Mesenchymal stem cell (in vitro differentiated cells and primary cell): ENCODE data around the gene TRAF1.
A peak's percentile ranks its signal among the peaks of the same experiment; 100 is the strongest.

ENCODE experiments used
- DNase-seq: peaks from one replicate; pipeline ENCODE4 v3.0.0-alpha.2; 2013
- H2AFZ ChIP-seq: one replicate; pipeline ENCODE4 v1.6.1; 2013; ENCODE audit warnings: low read depth, mild to moderate bottlenecking, control low read depth, inconsistent platforms, low read length, moderate library complexity
- H2AK5ac ChIP-seq: 2 replicates; pipeline ENCODE4 v1.6.1; 2013; ENCODE audit warnings: low read length, moderate library complexity, mild to moderate bottlenecking, inconsistent platforms; ENCODE audit not compliant: severe bottlenecking
- H2BK120ac ChIP-seq: one replicate; pipeline ENCODE4 v1.6.1; 2013; ENCODE audit warnings: low read depth, mild to moderate bottlenecking, inconsistent platforms, low read length, moderate library complexity
- H2BK12ac ChIP-seq, 2 experiments: one replicate each; pipeline ENCODE4 v1.6.1; 2013; ENCODE audit warnings: inconsistent platforms in 2 of 2, low read length in 2 of 2, mild to moderate bottlenecking in 2 of 2, moderate library complexity in 2 of 2, control low read depth in 1 of 2
- H2BK15ac ChIP-seq: one replicate; pipeline ENCODE4 v1.6.1; 2013; ENCODE audit warnings: mild to moderate bottlenecking, low read depth, inconsistent platforms; ENCODE audit not compliant: poor library complexity, severe bottlenecking
- H2BK5ac ChIP-seq: 2 replicates; pipeline ENCODE4 v1.6.1; 2013; ENCODE audit warnings: low read depth, mild to moderate bottlenecking, low read length, control low read depth, inconsistent platforms; ENCODE audit not compliant: poor library complexity, severe bottlenecking
- H3K14ac ChIP-seq, 2 experiments: one replicate each; pipeline ENCODE4 v1.6.1; 2013; ENCODE audit warnings: inconsistent platforms in 2 of 2, low read length in 2 of 2, control low read depth in 1 of 2, mild to moderate bottlenecking in 1 of 2, moderate library complexity in 1 of 2
- H3K18ac ChIP-seq, 2 experiments: one replicate each; pipeline ENCODE4 v1.6.1; 2013; ENCODE audit warnings: inconsistent platforms in 2 of 2, low read length in 2 of 2, control low read depth in 1 of 2, low read depth in 1 of 2, mild to moderate bottlenecking in 1 of 2
- H3K23ac ChIP-seq, 2 experiments: one replicate each; pipeline ENCODE4 v1.6.1; 2013; ENCODE audit warnings: inconsistent platforms in 2 of 2, low read length in 2 of 2, mild to moderate bottlenecking in 2 of 2, moderate library complexity in 2 of 2, control low read depth in 1 of 2
- H3K27ac ChIP-seq: 2 replicates; pipeline ENCODE4 v1.5.1; 2013; ENCODE audit warnings: mild to moderate bottlenecking, moderate library complexity, low read length, control low read depth, inconsistent platforms; ENCODE audit not compliant: poor library complexity, severe bottlenecking
- H3K27me3 ChIP-seq, 2 experiments: 2 replicates each; pipeline versions ENCODE4 v1.6.1 to v1.7.0; 2013; ENCODE audit warnings: low read length in 2 of 2, mild to moderate bottlenecking in 2 of 2, moderate library complexity in 2 of 2, control low read depth in 1 of 2, inconsistent platforms in 1 of 2; ENCODE audit not compliant: control insufficient read depth in 1 of 2, insufficient read depth in 1 of 2
- H3K36me3 ChIP-seq, 2 experiments: 2 replicates each; pipeline versions ENCODE4 v1.6.1 to v1.7.0; 2013; ENCODE audit warnings: low read length in 2 of 2, control low read depth in 1 of 2, inconsistent platforms in 1 of 2, low read depth in 1 of 2, mild to moderate bottlenecking in 1 of 2; ENCODE audit not compliant: insufficient read depth in 2 of 2, control insufficient read depth in 1 of 2
- H3K4ac ChIP-seq, 2 experiments: one replicate each; pipeline ENCODE4 v1.6.1; 2013; ENCODE audit warnings: inconsistent platforms in 2 of 2, low read length in 2 of 2, mild to moderate bottlenecking in 2 of 2, moderate library complexity in 2 of 2, control low read depth in 1 of 2, low read depth in 1 of 2
- H3K4me1 ChIP-seq: 2 replicates; pipeline ENCODE4 v1.6.1; 2013; ENCODE audit warnings: low read depth, low read length, control low read depth; ENCODE audit not compliant: control insufficient read depth, insufficient read depth
- H3K4me2 ChIP-seq: 2 replicates; pipeline ENCODE4 v1.6.1; 2013; ENCODE audit warnings: low read length, mild to moderate bottlenecking, inconsistent platforms; ENCODE audit not compliant: poor library complexity, severe bottlenecking
- H3K4me3 ChIP-seq, 2 experiments: 2 replicates each; pipeline versions ENCODE4 v1.5.1 to v1.7.0; 2013; ENCODE audit warnings: low read length in 2 of 2, mild to moderate bottlenecking in 2 of 2, control low read depth in 1 of 2, low read depth in 1 of 2; ENCODE audit not compliant: insufficient read depth in 1 of 2
- H3K79me1 ChIP-seq: replicated peaks from 2 replicates; pipeline ENCODE4 v1.6.1; 2013; ENCODE audit warnings: mild to moderate bottlenecking, control low read depth, low read length, inconsistent platforms; ENCODE audit not compliant: poor library complexity, severe bottlenecking
- H3K9ac ChIP-seq: 2 replicates; pipeline ENCODE4 v1.7.0; 2013; ENCODE audit warnings: mild to moderate bottlenecking, low read length, moderate library complexity
- H3K9me3 ChIP-seq: 2 replicates; pipeline ENCODE4 v1.7.0; 2013; ENCODE audit warnings: mild to moderate bottlenecking, low read length; ENCODE audit not compliant: control insufficient read depth
- H4K8ac ChIP-seq: one replicate; pipeline ENCODE4 v1.6.1; 2013; ENCODE audit warnings: inconsistent platforms, mild to moderate bottlenecking, low read length, moderate library complexity
- H4K91ac ChIP-seq: one replicate; pipeline ENCODE4 v1.6.1; 2013; ENCODE audit warnings: mild to moderate bottlenecking, low read length, inconsistent platforms
- WGBS: methylation state at CpG from one replicate; pipeline ENCODE4 v1.1.7; 2013; ENCODE audit warnings: mixed read lengths; 5-methylcytosine and 5-hydroxymethylcytosine counted together

The TRAF1 gene

GRCh38 chr9:120924698-120925534 lies 1.7 kb downstream of the TRAF1 start:
- 91% methylated on average over 8 of the region's 11 CpGs for WGBS
- no peak overlapping the region for H2AFZ ChIP-seq

GRCh38 chr9:120923620-120924328 lies 2.8 kb downstream of the TRAF1 start:
- Histone ChIP-seq H3K4me3 (no peak overlapping the region), H2BK15ac (peak overlapping the region; percentile 6), H2BK120ac (no peak overlapping the region), H3K23ac (no peak overlapping the region), H3K4me2 (no peak overlapping the region), H3K4ac (no peak overlapping the region), H3K36me3 (no peaks in the 10 kb centered on the region), H2AK5ac (no peak overlapping the region), H3K14ac (no peak overlapping the region), H3K9ac (no peak overlapping the region), H3K9me3 (no peaks in the 10 kb centered on the region), H2BK5ac (no peak overlapping the region), H4K8ac (no peak overlapping the region), H4K91ac (no peak overlapping the region), H3K18ac (no peak overlapping the region), H3K4me1 (peaks cover 30% of the 10 kb centered on the region), H2BK12ac (no peak overlapping the region), H3K27me3 (no peaks in the 10 kb centered on the region), H3K79me1 (peaks cover 2% of the 10 kb centered on the region), H2AFZ (no peak overlapping the region), H3K27ac (no peak overlapping the region)
- 95% methylated on average over 10 of the region's 11 CpGs for WGBS
- DNase-seq = no peak

More at GRCh38 chr9:120924698-120925534, 1.7 kb downstream of the TRAF1 start:
- DNase-seq = no peak
- H3K4me2 ChIP-seq = no peak overlapping the region
- H2AK5ac ChIP-seq = no peak overlapping the region
- H2BK12ac ChIP-seq = no peak overlapping the region
- no peak overlapping the region for H2BK5ac ChIP-seq
- H3K23ac ChIP-seq = no peak overlapping the region
- H3K4me1 ChIP-seq = peaks cover 23% of the 10 kb centered on the region
- no peak overlapping the region for H2BK120ac ChIP-seq
- H3K27ac ChIP-seq = no peak overlapping the region
- H4K8ac ChIP-seq = no peak overlapping the region
- no peak overlapping the region for H2BK15ac ChIP-seq
- peaks cover 3% of the 10 kb centered on the region for H3K79me1 ChIP-seq
- no peak overlapping the region for H3K18ac ChIP-seq
- H4K91ac ChIP-seq = no peak overlapping the region
- H3K14ac ChIP-seq = no peak overlapping the region
- H3K27me3 ChIP-seq = no peaks in the 10 kb centered on the region
- H3K36me3 ChIP-seq = no peaks in the 10 kb centered on the region
- H3K4ac ChIP-seq = no peak overlapping the region
- no peak overlapping the region for H3K9ac ChIP-seq
- no peaks in the 10 kb centered on the region for H3K9me3 ChIP-seq
- no peak overlapping the region for H3K4me3 ChIP-seq

- H2BK15ac ChIP-seq = no peak overlapping the region
- peaks cover under 1% of the 10 kb centered on the region for H3K9me3 ChIP-seq
- H3K9ac ChIP-seq = peak overlapping the region; percentile 27
- H3K27me3 ChIP-seq = no peaks in the 10 kb centered on the region
- H2BK12ac ChIP-seq = no peak overlapping the region
- WGBS = 95% methylated on average over 4 of the region's 7 CpGs
- peaks cover 27% of the 10 kb centered on the region for H3K4me1 ChIP-seq
- no peak overlapping the region for H3K4me2 ChIP-seq
- H3K27ac ChIP-seq = no peak overlapping the region
- H3K18ac ChIP-seq = no peak overlapping the region
- H3K36me3 ChIP-seq = no peaks in the 10 kb centered on the region
- no peak for DNase-seq
- H2AFZ ChIP-seq = no peak overlapping the region
- no peak overlapping the region for H3K4me3 ChIP-seq
- no peaks in the 10 kb centered on the region for H3K79me1 ChIP-seq
- H3K4ac ChIP-seq = no peak overlapping the region
- no peak overlapping the region for H2BK120ac ChIP-seq
- H3K23ac ChIP-seq = no peak overlapping the region
- no peak overlapping the region for H3K14ac ChIP-seq
- H4K91ac ChIP-seq = no peak overlapping the region
- H2AK5ac ChIP-seq = no peak overlapping the region
- no peak overlapping the region for H2BK5ac ChIP-seq
- no peak overlapping the region for H4K8ac ChIP-seq
Measured at GRCh38 chr9:120922404-120923195, 4.0 kb downstream of the TRAF1 start.
